ENCODE data around the gene SCIN. TPM values are rescaled to one million over a fixed set of nuclear protein-coding genes. Genes with fewer than 3 reads are reported as not detected.

Gene SCIN
- total RNA-seq, 1 donor from 2014 or later = 0.65 TPM

- Mint-ChIP-seq H3K4me1 (ENCODE audit: low read depth) (peaks cover 17% of the 10 kb centered on the region), H3K27me3 (ENCODE audit: low read depth) (no peaks in the 10 kb centered on the region), H3K4me3 (ENCODE audit: unreplicated experiment) (no peak overlapping the region), H3K36me3 (ENCODE audit: low read depth) (no peaks in the 10 kb centered on the region), H3K27ac (ENCODE audit: unreplicated experiment) (no peak overlapping the region), H3K9me3 (ENCODE audit: low read depth) (peaks cover 10% of the 10 kb centered on the region)
- DNase-seq (ENCODE audit: low spot score) = no peak
- no peak for TF ChIP-seq CTCF (IDR thresholded peaks at IDR 0.05)
Observed at GRCh38 chr7:12594122-12594897, 23.8 kb downstream of the SCIN start.

GRCh38 chr7:12595148-12595547 lies 24.6 kb downstream of the SCIN start:
- Mint-ChIP-seq H3K27ac (ENCODE audit: unreplicated experiment) (no peak overlapping the region), H3K27me3 (ENCODE audit: low read depth) (no peaks in the 10 kb centered on the region), H3K9me3 (ENCODE audit: low read depth) (peaks cover 10% of the 10 kb centered on the region), H3K4me3 (ENCODE audit: unreplicated experiment) (no peak overlapping the region), H3K4me1 (ENCODE audit: low read depth) (peaks cover 17% of the 10 kb centered on the region), H3K36me3 (ENCODE audit: low read depth) (no peaks in the 10 kb centered on the region)
- no peak for TF ChIP-seq CTCF (IDR thresholded peaks at IDR 0.05)
- no peak for DNase-seq (ENCODE audit: low spot score)

- no peak for TF ChIP-seq CTCF (IDR thresholded peaks at IDR 0.05)
- H3K4me1 Mint-ChIP-seq (ENCODE audit: low read depth) = peaks cover 17% of the 10 kb centered on the region
- H3K9me3 Mint-ChIP-seq (ENCODE audit: low read depth) = peaks cover 10% of the 10 kb centered on the region
Observed at GRCh38 chr7:12596225-12596790, 25.8 kb downstream of the SCIN start.

GRCh38 chr7:12601302-12601869 lies 30.9 kb downstream of the SCIN start:
- Mint-ChIP-seq H3K4me3 (ENCODE audit: unreplicated experiment) (no peak overlapping the region), H3K27ac (ENCODE audit: unreplicated experiment) (no peak overlapping the region), H3K36me3 (ENCODE audit: low read depth) (peaks cover 4% of the 10 kb centered on the region), H3K9me3 (ENCODE audit: low read depth) (peaks cover 17% of the 10 kb centered on the region), H3K27me3 (ENCODE audit: low read depth) (no peaks in the 10 kb centered on the region), H3K4me1 (ENCODE audit: low read depth) (peaks cover 17% of the 10 kb centered on the region)
- no peak for TF ChIP-seq CTCF (IDR thresholded peaks at IDR 0.05)
- DNase-seq (ENCODE audit: low spot score) = no peak

More at GRCh38 chr7:12596225-12596790, 25.8 kb downstream of the SCIN start:
- Mint-ChIP-seq H3K27ac (ENCODE audit: unreplicated experiment) (no peak overlapping the region), H3K27me3 (ENCODE audit: low read depth) (no peaks in the 10 kb centered on the region), H3K36me3 (ENCODE audit: low read depth) (no peaks in the 10 kb centered on the region), H3K4me3 (ENCODE audit: unreplicated experiment) (no peak overlapping the region)
- DNase-seq (ENCODE audit: low spot score) = no peak

GRCh38 chr7:12607134-12607533 lies 36.6 kb downstream of the SCIN start:
- no peak for TF ChIP-seq CTCF (IDR thresholded peaks at IDR 0.05)
- no peaks in the 10 kb centered on the region for H3K27me3 Mint-ChIP-seq (ENCODE audit: low read depth)
- H3K4me1 Mint-ChIP-seq (ENCODE audit: low read depth) = no peaks in the 10 kb centered on the region
- H3K9me3 Mint-ChIP-seq (ENCODE audit: low read depth) = peaks cover 9% of the 10 kb centered on the region
- DNase-seq (ENCODE audit: low spot score) = no peak
- no peak overlapping the region for H3K4me3 Mint-ChIP-seq (ENCODE audit: unreplicated experiment)
- peaks cover 3% of the 10 kb centered on the region for H3K36me3 Mint-ChIP-seq (ENCODE audit: low read depth)
- H3K27ac Mint-ChIP-seq (ENCODE audit: unreplicated experiment) = no peak overlapping the region
